Measurements from ENCODE around the gene RNF4.
"Not testable (repeated sequence)": the region's sequence is repeated elsewhere in the genome, so short reads cannot be mapped to it uniquely, and the experiment has no call there.

The RNF4 gene

DNA sequence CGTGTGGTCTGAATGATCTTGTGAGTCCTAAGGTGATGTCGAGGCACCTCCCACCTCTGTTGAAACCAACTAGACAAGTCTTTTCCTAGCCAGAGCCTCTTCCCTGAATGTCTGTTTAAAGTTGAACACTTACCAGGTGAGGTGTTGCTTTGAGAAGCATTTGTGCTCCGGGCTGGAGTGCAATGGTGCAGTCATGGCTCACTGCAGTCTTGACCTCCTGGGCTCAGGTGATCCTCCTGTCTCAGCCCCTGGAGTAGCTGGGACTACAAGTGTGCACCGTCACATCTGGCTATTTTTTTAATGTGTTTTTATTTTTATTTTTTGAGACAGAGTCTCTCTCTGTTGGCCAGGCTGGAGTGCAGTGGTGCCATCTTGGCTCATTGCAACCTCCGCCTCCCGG lies 18.1 kb downstream of the RNF4 start:
- no peak for DNase-seq (ENCODE audit: low read depth in 2 of 2)

DNA sequence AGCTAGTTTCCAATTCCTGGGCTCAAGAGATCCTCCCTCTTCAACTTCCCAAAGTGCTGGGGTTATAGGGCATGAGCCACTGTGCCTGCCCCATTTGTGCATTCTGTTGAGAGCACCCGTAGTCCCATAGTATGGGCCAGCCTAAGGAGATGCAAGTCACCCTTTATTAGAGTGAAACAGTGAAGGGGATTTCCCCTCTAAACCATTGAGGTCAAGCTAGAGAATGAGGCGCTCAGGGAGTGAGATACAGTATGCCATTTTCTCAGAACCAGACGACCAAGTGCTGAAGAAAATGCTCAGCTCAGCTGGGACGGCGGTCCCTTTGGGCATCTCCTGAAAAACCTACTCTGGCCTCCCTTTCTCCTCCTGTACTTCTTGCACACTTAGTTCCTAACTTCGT lies 18.7 kb downstream of the RNF4 start:
- DNase-seq (ENCODE audit: low read depth in 2 of 2): no peak

DNA sequence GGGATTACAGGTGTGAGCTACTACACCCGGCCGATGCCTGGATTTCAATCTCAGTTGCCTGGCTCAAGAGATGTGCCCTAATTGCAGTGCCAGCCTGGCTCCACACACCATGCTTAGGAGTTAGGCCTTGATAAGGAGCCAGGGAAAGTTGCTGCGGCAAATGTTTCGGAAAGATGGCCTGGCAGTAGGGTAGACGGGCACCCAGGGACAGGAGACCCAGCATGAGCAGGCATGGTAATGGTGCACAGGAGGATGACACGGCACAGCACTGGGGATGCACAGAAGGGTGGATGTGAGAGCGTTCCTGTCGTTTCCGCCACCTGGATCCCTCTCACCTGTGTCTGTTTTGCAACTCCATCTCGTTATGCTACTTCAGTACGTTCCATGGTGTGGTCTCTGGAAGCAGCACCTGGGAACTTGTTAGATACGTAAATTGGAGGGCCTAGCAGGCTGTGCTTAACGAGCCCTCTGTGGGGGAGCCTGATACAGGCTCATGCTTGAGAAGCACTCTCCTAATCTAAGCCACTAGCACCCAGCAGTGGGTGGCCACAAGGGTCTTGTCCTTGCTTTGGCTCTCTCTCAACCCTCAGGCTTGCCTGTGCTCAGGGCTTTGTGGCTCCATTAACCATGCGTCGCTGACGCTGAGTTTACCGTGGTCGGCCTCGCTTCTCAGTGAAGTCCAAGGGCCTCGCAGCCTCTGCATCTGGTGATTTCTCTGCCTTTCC lies 20.3 kb downstream of the RNF4 start:
- DNase-seq (ENCODE audit: low read depth in 2 of 2): no peak

DNA sequence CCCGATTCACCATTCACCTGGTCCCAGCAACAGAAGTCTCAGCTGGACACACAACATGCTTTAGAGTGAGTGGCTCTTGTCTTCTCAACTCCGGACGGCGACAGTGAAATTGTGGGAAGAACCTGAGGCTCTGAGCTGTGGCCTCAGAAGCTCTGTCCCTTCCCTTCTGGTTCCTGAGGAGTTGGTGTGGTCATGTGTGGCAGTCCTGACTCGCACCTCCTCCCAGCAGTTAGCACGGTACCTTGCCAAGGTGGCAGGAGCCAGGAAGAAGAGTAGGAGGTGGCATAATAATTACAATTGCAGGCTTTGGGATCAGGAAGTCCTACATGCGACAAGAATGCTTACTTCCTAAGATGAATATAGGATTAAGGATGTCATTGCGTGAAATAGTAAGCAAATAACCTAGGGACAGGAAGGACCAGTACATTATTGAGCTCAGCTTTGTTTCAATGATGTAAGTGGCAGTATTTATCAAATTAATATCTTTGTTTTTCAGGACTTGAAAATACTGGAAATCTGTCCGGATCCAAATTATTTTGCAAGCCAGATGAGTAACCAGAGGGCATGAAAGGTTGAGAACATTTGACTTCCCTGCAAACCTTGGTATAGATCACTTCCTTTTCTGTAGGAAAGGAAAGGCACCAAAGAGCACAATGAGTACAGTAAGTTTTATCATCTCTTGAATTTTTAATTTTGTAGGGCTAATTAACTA lies 21.1 kb downstream of the RNF4 start:
- no peak for DNase-seq (ENCODE audit: low read depth in 2 of 2)

DNA sequence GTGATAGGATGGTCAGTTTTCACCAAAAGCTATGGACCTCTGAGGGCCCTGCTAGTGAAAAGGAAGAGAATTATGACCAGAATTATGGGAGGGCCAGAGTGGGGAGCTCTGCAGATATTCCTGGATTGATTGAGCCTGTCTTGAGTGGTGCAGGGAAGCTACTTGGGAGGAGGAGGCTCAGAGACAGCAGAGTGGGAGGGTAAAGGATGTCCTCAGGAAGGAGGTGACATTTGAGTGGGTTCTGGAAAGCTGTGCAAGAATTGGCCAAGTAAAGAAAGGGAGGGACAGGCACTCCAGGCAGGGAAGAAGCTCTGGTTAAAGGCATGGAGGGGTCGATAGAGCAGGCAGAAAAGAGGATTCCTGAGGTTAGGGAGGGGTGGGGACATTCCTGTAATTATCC lies 24.1 kb downstream of the RNF4 start:
- DNase-seq (ENCODE audit: low read depth in 2 of 2): no peak

DNA sequence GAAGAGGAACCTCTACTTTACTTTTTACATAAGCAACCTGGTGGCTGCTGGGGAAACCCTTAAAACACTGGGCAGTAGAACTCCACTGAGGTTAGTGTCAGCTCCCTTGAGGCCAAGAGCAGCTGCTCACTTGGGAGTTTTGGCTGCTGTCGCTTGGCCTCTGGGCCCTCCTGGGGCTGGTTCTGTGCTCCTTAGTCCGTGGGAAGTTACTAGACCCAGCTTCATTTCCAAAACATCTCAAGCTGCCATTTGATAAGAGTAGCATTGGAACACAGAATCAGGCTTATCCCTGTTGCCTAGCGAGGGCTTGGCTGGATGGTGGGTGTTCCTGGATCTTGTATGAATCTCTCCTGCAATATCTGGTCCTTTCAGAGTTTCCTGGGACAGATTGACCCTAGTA lies 26.1 kb downstream of the RNF4 start:
- DNase-seq (ENCODE audit: low read depth in 2 of 2): no peak

DNA sequence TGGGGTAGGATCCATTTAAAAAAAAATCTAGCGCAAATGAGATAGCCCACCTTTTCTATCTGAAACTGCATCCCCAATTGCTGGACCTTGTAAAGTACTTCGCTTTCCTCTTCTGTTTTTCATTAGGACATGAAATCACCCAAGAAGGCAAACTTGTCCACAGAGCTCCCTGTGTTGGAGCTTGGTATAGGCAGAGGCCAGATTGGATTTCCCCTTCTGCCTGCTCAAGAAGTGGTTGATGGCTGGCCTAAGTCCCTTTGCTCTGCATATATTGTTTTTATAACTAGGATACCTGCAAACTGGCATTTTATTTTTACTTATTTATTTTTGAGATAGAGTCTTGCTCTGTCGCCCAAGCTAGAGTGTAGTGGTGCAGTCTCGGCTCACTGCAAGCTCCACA lies 28.4 kb downstream of the RNF4 start:
- no peak for DNase-seq (ENCODE audit: low read depth in 2 of 2)

DNA sequence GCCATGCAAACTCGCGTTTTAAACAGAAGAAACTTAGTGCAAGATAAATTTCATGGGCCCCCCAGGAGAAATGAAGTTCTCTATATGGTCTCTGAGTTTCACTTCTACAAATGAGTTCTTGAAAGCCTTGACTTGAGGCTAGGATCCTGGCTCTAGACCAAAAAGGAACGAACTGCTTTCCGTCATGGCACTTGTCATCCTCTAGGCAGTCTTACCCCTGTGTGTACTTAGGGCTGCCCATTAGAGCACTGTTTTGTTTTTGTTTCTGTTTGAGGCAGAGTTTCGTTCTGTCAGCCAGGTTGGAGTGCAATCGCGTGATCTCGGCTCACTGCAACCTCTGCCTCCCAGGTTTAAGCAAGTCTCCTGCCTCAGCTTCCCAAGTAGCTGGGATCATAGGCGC lies 29.0 kb downstream of the RNF4 start:
- no peak for DNase-seq (ENCODE audit: low read depth in 2 of 2)

DNA sequence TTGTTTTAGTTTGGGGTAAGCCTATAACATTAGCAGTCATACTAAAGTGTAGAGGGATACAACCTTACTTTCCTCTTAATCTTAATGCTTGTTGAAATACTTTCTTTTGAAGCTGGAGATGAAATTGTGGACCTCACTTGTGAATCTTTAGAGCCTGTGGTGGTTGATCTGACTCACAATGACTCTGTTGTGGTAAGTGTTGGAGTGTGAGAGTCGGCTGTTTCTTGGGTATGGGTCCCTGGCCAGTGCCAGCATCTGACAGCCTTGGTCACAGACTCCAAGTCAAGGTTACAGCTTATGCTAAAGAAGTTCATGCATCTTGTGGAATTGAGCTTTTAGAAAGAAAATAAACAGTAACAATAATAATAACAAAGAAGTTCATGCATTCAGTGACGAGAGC lies 31.6 kb downstream of the RNF4 start:
- no peak for DNase-seq (ENCODE audit: low read depth in 2 of 2)

DNA sequence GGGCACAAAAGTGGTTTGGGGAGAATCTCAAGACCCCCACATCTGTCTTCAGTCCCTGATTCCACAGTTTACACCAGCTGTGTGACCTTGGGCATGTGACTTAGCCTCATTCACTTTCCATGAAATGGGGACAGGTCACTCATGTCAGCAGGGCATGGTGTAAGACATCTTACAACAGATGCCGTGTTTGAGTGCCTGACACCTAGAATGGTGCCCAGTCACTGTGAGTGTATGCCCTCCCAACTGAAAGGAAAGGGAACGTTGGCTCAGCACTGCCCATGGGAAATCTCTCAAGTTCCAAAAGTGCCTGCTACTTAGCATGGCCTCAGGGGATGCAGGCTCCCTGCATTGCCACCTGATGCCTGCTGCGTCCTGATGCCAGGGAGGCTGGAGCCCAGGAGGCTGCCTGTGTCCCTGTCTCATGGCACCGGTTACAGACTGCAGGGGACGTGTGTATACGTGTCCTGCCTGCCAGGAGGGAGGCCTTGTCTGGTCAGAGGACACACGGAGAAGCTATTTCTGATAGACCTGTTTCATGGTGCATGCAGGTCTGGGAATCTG lies 32.2 kb downstream of the RNF4 start:
- DNase-seq (ENCODE audit: low read depth in 2 of 2): no peak

DNA sequence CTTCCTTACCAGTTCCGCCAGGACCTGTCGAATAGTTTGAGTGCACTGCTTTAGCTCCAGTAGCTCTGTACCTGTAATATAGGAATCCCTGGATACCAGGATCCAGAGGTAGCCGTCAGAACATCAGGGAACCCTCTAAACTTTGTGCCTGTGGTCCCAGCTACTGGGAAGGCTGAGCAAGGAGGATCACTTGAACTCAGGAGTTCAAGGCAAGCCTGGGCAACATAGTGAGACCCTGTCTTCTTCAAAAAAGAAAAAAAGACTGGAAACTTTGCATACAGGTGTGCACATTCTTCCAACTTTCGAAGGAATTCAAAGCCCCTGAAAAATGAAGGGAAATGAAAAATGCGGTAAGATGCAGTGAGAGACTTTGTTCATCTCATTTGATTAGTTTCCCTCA lies 34.9 kb downstream of the RNF4 start:
- DNase-seq (ENCODE audit: low read depth in 2 of 2): no peak

DNA sequence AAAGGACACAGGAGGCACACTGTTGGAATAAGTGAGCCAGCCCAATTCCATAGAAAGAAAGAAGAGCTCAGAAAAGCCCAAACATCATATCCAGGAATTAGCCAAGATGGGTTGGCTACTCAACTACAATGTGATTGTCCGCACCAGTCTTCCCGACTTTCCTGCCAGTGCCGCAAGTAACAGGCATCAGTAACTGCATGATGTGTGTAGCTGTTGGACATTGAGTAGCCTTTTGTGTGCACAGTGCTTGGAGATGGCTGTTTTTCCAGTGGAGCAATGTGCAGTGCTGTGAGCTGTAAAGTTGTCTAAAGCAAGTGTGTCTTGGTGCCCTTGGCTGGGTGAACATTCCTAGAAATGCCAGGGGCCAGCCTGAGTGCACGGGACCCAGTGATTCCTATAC lies 38.4 kb downstream of the RNF4 start:
- no peak for DNase-seq (ENCODE audit: low read depth in 2 of 2)

DNA sequence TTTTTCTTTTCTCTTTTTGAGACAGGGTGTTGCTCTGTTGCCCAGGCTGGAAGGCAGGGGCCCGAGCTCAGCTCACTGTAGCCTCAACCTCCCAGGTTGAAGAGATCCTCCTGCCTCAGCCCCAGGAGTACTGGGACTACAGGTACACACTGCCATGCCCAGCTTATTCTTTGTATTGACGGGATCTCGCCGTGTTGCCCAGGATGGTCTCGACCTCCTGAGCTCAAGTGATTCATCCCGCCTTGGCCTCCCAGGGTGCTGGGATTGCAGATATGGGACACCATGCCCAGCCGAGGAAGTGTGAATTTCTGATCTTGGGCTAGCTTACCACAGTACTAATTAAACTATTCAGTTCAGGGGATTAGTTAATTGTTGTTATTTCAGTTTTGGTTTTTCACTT lies 38.9 kb downstream of the RNF4 start:
- DNase-seq (ENCODE audit: low read depth in 2 of 2): no peak

DNA sequence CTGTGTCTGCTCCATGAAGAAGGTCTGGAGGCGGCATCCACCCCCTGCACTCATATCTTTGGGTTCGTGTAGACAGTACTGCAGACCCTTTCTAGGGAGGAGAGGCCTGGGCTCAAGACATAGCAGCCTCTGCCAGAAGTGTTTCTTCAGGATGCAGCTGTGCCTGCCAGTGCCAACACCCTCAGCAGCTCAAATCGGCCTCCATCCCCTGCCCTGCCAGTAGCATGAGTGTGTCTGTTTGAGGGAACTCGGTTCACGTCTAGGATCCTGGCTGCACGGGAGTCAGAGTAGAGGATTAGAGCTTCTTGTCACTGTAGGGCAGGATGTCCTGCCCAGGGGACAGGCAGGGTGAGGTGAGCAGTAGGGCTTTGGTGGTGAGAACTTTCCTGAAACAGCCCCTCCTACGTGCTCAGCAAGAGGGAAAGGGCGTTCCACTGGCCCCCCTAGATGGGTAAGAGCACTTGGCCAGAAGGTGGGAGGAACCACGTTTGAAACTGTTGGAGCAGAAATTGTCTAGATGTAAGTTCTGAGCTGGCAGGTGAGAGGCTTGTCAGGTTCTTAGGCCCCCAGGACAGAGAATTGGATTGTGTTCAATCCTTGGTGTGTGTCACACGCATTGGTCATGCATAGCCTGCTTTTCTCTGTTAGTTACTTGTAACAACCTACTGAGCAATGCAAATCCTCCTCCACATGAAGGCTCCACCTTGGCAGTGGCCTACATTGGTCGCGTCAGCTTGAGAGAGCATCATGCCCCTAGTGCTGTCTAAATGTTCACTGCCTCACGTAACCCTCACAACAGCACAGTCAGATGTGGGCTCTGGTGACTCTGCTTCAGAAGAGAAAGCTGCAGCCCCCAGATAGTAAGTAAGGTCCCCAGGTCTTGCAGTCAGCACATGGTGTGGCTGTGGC lies 41.7 kb downstream of the RNF4 start:
- DNase-seq (ENCODE audit: low read depth in 2 of 2): no peak

DNA sequence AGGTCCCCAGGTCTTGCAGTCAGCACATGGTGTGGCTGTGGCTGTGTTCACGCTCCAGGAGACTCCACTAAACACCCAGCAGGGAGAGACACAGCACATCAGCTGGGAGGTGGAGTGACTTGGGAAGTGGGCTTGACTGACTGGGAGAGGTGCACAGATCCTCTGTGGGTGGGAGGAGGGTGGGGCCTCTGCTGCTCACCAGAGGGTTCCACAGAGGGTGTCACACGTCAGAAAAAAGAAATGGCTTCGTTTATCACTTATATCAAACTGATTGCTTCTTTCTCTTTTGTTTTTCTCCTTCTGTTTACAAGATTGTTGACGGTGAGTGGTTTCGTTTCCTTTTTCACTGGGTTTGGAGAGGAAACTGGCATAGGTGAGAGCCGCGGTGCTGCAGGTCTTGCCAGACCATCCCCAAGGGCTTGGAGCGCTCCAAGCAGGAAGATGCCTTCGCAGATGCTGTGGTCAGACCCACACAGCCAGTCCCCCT lies 42.8 kb downstream of the RNF4 start:
- no peak for DNase-seq (ENCODE audit: low read depth in 2 of 2)

DNA sequence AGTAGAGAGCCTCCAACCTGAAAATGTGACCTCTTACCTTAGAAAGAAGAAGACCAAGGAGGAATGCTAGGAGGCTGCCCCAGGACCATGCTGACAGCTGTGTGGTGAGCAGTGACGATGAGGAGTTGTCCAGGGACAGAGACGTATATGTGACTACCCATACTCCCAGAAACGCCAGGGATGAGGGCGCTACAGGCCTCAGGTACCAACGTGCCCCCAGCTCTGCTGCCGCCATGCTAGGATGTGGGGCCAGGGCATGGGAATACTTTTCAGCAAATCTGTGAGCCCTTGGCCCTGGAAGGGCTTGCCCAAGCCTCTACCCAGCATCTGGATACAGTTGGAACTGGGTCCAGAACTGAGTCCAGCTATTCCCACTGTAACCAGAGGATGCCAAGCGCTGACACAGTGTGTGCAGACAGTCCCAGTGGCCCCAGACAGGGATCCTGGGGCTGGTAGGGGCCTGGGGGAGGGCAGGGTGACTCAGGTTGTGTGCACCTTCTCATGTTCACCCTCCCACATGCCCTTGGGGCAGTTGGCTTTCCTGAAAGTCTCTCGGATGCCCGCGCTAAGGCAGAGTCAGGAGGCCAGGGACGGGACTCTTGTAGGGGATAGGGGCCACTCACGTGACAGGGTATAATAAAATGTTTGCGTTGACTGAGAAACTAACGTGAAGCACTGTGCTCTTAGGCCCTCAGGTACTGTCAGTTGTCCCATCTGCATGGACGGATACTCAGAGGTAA lies 43.7 kb downstream of the RNF4 start:
- no peak for DNase-seq (ENCODE audit: low read depth in 2 of 2)

DNA sequence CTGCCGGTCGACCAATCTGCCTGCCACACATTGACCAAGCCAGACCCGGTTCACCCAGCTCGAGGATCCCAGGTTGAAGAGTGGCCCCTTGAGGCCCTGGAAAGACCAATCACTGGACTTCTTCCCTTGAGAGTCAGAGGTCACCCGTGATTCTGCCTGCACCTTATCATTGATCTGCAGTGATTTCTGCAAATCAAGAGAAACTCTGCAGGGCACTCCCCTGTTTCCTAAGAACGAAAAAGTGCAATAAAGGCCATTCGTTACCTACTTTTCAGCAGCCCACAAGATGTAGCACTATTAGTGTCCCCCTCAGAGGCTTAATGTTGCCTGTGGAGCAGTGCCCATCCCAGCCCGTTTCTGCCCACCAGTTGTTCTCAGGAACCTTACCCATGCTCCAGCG lies 45.3 kb downstream of the RNF4 start:
- DNase-seq (ENCODE audit: low read depth in 2 of 2): not testable (repeated sequence)

DNA sequence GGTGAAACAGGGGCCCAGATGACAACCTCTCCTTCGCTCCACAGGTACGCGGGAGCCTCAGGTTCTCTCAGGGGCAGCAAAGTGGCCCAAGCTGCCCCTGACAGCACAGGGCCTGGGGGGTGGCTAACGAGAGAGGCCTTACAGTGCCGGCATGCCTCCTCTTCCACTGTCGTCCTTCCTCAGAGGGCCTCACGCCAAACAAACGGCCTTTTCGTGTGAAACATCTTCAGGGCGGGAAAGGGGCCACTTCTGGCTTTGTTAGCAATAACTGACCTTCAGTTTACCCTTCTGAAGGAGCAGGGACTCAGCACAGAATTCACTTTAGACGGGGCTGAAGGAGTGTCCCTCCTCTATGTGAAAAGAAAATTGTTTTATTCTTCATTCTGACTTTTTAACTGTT lies 46.0 kb downstream of the RNF4 start:
- not testable (repeated sequence) for DNase-seq (ENCODE audit: low read depth in 2 of 2)

DNA sequence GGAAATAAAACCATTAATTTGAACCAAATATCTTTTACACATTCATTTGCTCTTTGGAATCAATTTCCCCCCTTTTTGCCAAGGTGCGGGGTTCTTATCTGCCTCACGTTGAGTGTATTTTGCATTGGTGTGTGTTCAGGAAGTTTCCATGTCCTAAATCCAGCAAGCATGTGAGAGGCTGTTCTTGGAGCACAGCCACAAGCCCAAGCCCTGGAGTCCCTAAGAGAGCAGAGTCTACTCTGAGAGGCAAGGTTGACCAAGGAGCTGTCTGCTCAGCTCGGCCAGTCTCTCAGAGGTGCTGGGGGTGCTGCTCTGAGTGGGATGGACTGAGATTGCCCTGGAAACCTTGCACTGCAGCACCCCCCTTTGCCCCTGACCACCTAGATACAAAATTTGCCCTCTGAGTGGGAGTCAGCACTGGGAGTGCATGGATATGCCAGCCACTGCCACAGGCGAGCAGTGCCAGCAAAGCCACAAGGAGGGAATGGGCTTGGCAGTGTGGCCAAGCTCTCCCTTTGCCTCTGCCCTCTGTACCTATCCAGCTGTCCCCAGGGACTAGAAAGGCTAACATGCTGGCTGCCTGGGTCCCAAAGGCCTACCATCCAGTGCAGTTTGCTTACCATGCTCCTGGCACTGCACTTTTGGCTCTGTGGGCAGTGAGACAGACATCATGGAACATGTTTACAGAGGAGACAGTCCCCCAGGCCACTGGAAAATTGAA lies 47.1 kb downstream of the RNF4 start:
- DNase-seq (ENCODE audit: low read depth in 2 of 2): no peak

DNA sequence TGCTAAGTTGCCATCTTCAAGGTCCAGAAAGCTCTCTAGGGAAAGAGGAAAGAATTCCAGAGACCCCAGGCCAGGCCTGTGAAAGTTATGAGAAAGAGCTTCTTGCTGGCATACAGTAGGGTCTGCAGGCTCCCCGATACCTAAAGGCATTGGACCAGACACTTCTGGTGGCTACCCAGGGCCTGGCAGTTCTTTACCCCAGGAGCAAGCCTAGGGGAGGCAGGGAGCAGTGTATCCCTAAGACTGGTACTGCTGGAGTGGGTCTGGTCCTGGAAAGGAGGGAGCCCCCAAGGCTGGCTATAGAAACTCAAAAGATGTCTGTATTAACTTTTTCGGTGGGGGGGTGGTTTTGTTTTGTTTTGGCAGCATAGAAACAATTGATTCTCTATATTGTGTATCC lies 47.7 kb downstream of the RNF4 start:
- no peak for DNase-seq (ENCODE audit: low read depth in 2 of 2)

DNA sequence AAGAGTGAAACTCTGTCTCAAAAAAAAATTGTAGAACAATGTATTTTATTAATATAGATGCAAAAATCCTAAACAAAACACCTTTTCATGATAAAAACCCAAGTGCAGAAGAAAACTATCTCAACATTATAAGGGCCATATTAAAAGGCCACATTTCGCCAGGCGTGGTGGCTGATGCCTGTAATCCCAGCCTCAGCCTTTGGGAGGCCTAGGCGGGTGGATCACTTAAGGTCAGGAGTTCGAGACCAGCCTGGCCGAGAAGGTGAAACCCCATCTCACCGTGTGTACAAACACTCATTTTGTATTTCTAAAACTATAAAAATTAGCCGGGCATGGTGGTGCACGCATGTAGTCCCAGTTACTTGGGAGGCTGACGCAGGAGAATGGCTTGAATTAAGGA lies 57.7 kb downstream of the RNF4 start:
- DNase-seq (ENCODE audit: low read depth in 2 of 2): no peak

Data from fibroblast of skin of left quadriceps (primary cell).